ENCODE data around the gene SSH2. TPM values are rescaled to one million over a fixed set of nuclear protein-coding genes. Genes with fewer than 3 reads are reported as not detected.
"Not testable (repeated sequence)": the region's sequence is repeated elsewhere in the genome, so short reads cannot be mapped to it uniquely, and the experiment has no call there.

Gene SSH2
- total and polyA plus RNA-seq, 4 donors, result 7.5 to 14.1 (median 11.2) TPM

DNA sequence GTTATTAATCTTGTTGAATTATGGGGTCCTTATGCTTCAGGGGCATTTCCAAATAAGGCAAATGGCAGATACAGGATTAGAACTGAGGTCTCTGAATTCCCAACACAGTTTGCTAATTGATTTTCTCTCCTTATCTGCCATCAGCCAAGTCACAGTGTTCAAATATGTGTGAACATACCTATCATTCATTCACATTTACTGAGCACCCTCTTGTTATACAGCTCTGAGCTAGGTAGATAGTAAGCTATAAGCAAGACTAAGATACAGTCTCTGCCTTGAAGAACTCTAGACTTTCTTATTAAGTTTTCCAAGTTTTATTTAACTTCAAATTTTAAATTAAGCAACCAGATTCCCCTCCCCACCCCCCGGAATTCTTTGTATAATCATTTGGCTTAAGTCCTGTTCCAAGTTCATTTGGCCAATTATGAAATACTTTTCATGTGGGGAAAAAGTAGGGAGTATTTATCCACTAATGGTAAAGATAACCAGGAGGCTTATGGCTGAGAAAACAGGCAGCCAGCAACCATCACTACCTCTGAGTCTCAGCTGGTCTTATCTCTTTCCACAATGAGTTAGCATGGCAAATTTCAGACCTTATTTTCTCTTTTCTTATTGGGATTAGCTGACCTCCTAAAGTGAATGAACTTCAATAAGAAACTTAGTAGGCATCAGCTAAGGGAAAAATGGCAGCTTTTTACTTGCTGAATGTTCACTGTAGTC is 275.9 kb downstream of the SSH2 start:
- H3K27me3 ChIP-seq (ENCODE audit: control insufficient read depth in 4 of 4, insufficient read depth in 4 of 4, low read length in 3 of 4), result no peaks in the 10 kb centered on the region
- 66% methylated on average over 1 of the region's 1 CpG for WGBS
- no peaks in the 10 kb centered on the region for H3K4me1 ChIP-seq (ENCODE audit: control insufficient read depth in 4 of 4, insufficient read depth in 4 of 4, low read length in 3 of 4)
- TF ChIP-seq SP1 (IDR thresholded peaks at IDR 0.05), result no peak
- TF ChIP-seq RXRA (IDR thresholded peaks at IDR 0.05), result no peak
- TF ChIP-seq CTCF (IDR thresholded peaks at IDR 0.05; ENCODE audit: low read depth, low read length, missing input control), result no peak
- TF ChIP-seq, protein P1, sequence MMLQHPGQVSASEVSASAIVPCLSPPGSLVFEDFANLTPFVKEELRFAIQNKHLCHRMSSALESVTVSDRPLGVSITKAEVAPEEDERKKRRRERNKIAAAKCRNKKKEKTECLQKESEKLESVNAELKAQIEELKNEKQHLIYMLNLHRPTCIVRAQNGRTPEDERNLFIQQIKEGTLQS (IDR thresholded peaks at IDR 0.05), result no peak
- TF ChIP-seq RAD21 (IDR thresholded peaks at IDR 0.05), result no peak
- TF ChIP-seq HNF4A (conservative IDR thresholded peaks at IDR 0.05), result no peak
- TF ChIP-seq FOXA2 (IDR thresholded peaks at IDR 0.05), result no peak
- peaks cover 0 to 3% (median 0%) of the 10 kb centered on the region in 4 donors for H3K36me3 ChIP-seq (ENCODE audit: control insufficient read depth in 4 of 4, insufficient read depth in 3 of 4, low read depth in 1 of 4, low read length in 3 of 4)
- H3K4me3 ChIP-seq (ENCODE audit: low read depth in 1 of 3, low read length in 3 of 3), result no peak overlapping the region
- no peak for DNase-seq (ENCODE audit: low spot score)
- no peak overlapping the region for H3K27ac ChIP-seq (ENCODE audit: low read depth in 1 of 2, low read length in 2 of 2)
- no peaks in the 10 kb centered on the region for H3K9me3 ChIP-seq (ENCODE audit: control insufficient read depth in 4 of 4, low read length in 3 of 4)
- H3K9ac ChIP-seq (ENCODE audit: low read depth in 1 of 2, low read length in 2 of 2), result no peak overlapping the region

GRCh38 chr17:29652976-29653375 is 277.1 kb downstream of the SSH2 start:
- Histone ChIP-seq H3K27ac (ENCODE audit: low read depth in 1 of 2, low read length in 2 of 2) (no peak overlapping the region), H3K27me3 (ENCODE audit: control insufficient read depth in 4 of 4, insufficient read depth in 4 of 4, low read length in 3 of 4) (no peaks in the 10 kb centered on the region), H3K9me3 (ENCODE audit: control insufficient read depth in 4 of 4, low read length in 3 of 4) (no peaks in the 10 kb centered on the region), H3K36me3 (ENCODE audit: control insufficient read depth in 4 of 4, insufficient read depth in 3 of 4, low read depth in 1 of 4, low read length in 3 of 4) (peaks cover 0 to 3% (median 2%) of the 10 kb centered on the region in 4 donors), H3K4me1 (ENCODE audit: control insufficient read depth in 4 of 4, insufficient read depth in 4 of 4, low read length in 3 of 4) (no peaks in the 10 kb centered on the region), H3K4me3 (ENCODE audit: low read depth in 1 of 3, low read length in 3 of 3) (no peak overlapping the region), H3K9ac (ENCODE audit: low read depth in 1 of 2, low read length in 2 of 2) (no peak overlapping the region)
- TF ChIP-seq, protein P2, sequence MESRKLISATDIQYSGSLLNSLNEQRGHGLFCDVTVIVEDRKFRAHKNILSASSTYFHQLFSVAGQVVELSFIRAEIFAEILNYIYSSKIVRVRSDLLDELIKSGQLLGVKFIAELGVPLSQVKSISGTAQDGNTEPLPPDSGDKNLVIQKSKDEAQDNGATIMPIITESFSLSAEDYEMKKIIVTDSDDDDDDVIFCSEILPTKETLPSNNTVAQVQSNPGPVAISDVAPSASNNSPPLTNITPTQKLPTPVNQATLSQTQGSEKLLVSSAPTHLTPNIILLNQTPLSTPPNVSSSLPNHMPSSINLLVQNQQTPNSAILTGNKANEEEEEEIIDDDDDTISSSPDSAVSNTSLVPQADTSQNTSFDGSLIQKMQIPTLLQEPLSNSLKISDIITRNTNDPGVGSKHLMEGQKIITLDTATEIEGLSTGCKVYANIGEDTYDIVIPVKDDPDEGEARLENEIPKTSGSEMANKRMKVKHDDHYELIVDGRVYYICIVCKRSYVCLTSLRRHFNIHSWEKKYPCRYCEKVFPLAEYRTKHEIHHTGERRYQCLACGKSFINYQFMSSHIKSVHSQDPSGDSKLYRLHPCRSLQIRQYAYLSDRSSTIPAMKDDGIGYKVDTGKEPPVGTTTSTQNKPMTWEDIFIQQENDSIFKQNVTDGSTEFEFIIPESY (IDR thresholded peaks at IDR 0.05), result no peak
- TF ChIP-seq RAD21 (IDR thresholded peaks at IDR 0.05) (no peak), FOXA1 (IDR thresholded peaks at IDR 0.05) (no peak)
- DNase-seq (ENCODE audit: low spot score), result no peak

GRCh38 chr17:29651913-29652312 is 278.1 kb downstream of the SSH2 start:
- H3K36me3 ChIP-seq (ENCODE audit: control insufficient read depth in 4 of 4, insufficient read depth in 3 of 4, low read depth in 1 of 4, low read length in 3 of 4), result not testable (repeated sequence)

More at GRCh38 chr17:29651913-29652312, 278.1 kb downstream of the SSH2 start:
- not testable (repeated sequence) for H3K4me1 ChIP-seq (ENCODE audit: control insufficient read depth in 4 of 4, insufficient read depth in 4 of 4, low read length in 3 of 4); DNase-seq (ENCODE audit: low spot score); H3K27me3 ChIP-seq (ENCODE audit: control insufficient read depth in 4 of 4, insufficient read depth in 4 of 4, low read length in 3 of 4); H3K4me3 ChIP-seq (ENCODE audit: low read depth in 1 of 3, low read length in 3 of 3); H3K9me3 ChIP-seq (ENCODE audit: control insufficient read depth in 4 of 4, low read length in 3 of 4); H3K9ac ChIP-seq (ENCODE audit: low read depth in 1 of 2, low read length in 2 of 2); H3K27ac ChIP-seq (ENCODE audit: low read depth in 1 of 2, low read length in 2 of 2)
- WGBS, result 96% methylated on average over 7 of the region's 7 CpGs
